Stomach (tissue), 9 donors: Measurements from ENCODE around the gene KIT. TPM values are rescaled to one million over a fixed set of nuclear protein-coding genes. Genes with fewer than 3 reads are reported as not detected.

Experiments
- DNase-seq, 2 donors: peaks; one replicate each; pipeline versions ENCODE4 v3.0.0 to v3.0.0-alpha.2; 2013 to 2019
- H3K27ac ChIP-seq, 5 donors: fragments of 200-600 bp in 4 of 5; sonication (generic) in 4 of 5; one replicate each; pipeline ENCODE4 v1.5.1; 2013 to 2019; ENCODE audit warnings: mild to moderate bottlenecking in 1 of 5, moderate library complexity in 1 of 5
- H3K27me3 ChIP-seq, 3 donors: fragments of 200-600 bp; sonication (generic); one replicate each; pipeline ENCODE4 v1.5.1; 2017 to 2019; ENCODE audit warnings: mixed run types in 1 of 3
- H3K36me3 ChIP-seq, 4 donors: fragments of 200-600 bp; sonication (generic); 1 replicate in 3 of 4; 2 replicates in 1 of 4; pipeline ENCODE4 v1.5.1; 2016 to 2019
- H3K4me1 ChIP-seq, 4 donors: fragments of 200-600 bp; sonication (generic); one replicate each; pipeline ENCODE4 v1.5.1; 2016 to 2019
- H3K4me3 ChIP-seq, 4 donors: fragments of 200-600 bp; sonication (generic) in 3 of 4; one replicate each; pipeline ENCODE4 v1.5.1; 2016 to 2019; ENCODE audit warnings: mild to moderate bottlenecking in 1 of 4
- H3K9me3 ChIP-seq, 4 donors: fragments of 200-600 bp; sonication (generic); one replicate each; pipeline ENCODE4 v1.5.1; 2016 to 2019
- CTCF ChIP-seq, 7 experiments: fragments of 450-650 bp in 4 of 7; fragments of 200-600 bp in 3 of 7; sonication (generic) in 3 of 7; IDR thresholded peaks; one replicate each; pipeline ENCODE4 v1.5.1; 2016 to 2019; ENCODE audit warnings: antibody characterized with exemption in 7 of 7, control low read depth in 2 of 7, mild to moderate bottlenecking in 1 of 7
- EP300 ChIP-seq: sonication (generic); formaldehyde crosslinking; IDR thresholded peaks from one replicate; pipeline ENCODE4 v1.6.1; 2017; ENCODE audit warnings: antibody characterized with exemption
- POLR2A ChIP-seq, 4 donors: fragments of 450-650 bp; IDR thresholded peaks; one replicate each; pipeline ENCODE4 v1.6.1; 2016; ENCODE audit warnings: antibody characterized with exemption in 4 of 4, control low read depth in 2 of 4, mild to moderate bottlenecking in 1 of 4, moderate library complexity in 1 of 4
- POLR2AphosphoS5 ChIP-seq, 3 donors: sonication (generic); formaldehyde crosslinking; IDR thresholded peaks; one replicate each; pipeline ENCODE4 v1.6.1; 2016; ENCODE audit warnings: antibody characterized with exemption in 3 of 3
- WGBS, 5 donors: extraction: QIAGEN DNeasy Blood & Tissue Kit in 3 of 5; methylation state at CpG; one replicate each; pipeline versions ENCODE4 v1.1.5 to v1.1.7; 2013 to 2018; 5-methylcytosine and 5-hydroxymethylcytosine counted together
- intact Hi-C: fragments of 100-400 bp; cut with DNase I; formaldehyde crosslinking; loops from one replicate; pipeline ENCODE4 v1.15.1; 2023; ENCODE audit warnings: low total_unique reads
- polyA plus RNA-seq, 3 donors: library from polyadenylated mRNA; stranded (reverse); fragments of 200-250 nt; gene quantifications; one replicate each; pipeline ENCODE4 v1.2.3, GENCODE V29; 2013
- total RNA-seq, 5 donors: library from RNA; depleted of rRNA; stranded (reverse); fragments of >200 nt; gene quantifications; one replicate each; pipeline versions ENCODE4 v1.1.0 to v1.2.3, GENCODE V29; 2014 to 2016
- donor health status: healthy with polysubstance abuse.
- donor health status: Bipolar disorder and iron deficiency.
- donor health status: healthy.

Gene KIT
- total and polyA plus RNA-seq, 8 donors = 1.9 to 55.8 (median 13.1) TPM

DNA sequence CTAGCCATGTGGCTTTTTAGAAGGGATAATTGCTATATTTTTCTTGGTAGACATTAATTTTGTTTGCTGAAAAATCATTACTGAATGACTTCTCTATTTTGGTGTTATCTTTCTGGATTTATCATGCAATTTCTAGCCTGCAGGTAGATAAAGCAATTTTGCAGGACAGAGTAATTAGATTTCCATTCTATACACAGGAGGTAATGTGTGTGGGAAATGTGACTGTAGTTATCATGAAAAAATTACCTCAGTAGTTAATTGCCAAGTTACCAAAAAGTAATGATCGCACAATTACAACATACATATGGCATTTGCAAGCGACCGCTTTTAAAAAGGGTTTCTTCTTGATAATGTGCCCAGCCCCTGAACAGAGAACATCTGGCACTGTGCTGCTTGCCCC, 66.1 kb downstream of the KIT start:
- Histone ChIP-seq H3K36me3 (no peaks in the 10 kb centered on the region), H3K4me3 (no peak overlapping the region), H3K9me3 (no peaks in the 10 kb centered on the region), H3K27me3 (no peaks in the 10 kb centered on the region), H3K4me1 (no peaks in the 10 kb centered on the region), H3K27ac (no peak overlapping the region)
- TF ChIP-seq POLR2A (IDR thresholded peaks at IDR 0.05) (no peak), CTCF (IDR thresholded peaks at IDR 0.05) (no peak), EP300 (no peak), POLR2AphosphoS5 (IDR thresholded peaks at IDR 0.05) (no peak)
- DNase-seq = no peak
- 90 to 97% (median 93%) methylated on average over 3 of the region's 3 CpGs for WGBS, 5 donors
- intact Hi-C loops = no loop called here

DNA sequence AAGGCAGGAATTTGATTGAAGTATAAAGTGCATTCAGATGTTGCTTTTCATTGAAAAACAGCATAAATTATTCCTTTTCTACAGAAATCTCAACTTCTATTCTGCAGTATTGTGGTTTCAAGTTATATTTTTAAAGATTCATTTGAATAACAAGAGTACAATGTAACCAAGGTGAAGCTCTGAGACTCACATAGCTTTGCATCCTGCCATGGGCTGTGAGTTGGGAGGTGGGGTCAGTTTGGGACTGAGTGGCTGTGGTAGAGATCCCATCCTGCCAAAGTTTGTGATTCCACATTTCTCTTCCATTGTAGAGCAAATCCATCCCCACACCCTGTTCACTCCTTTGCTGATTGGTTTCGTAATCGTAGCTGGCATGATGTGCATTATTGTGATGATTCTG, 69.2 kb downstream of the KIT start:
- Histone ChIP-seq H3K36me3 (no peaks in the 10 kb centered on the region), H3K9me3 (no peaks in the 10 kb centered on the region), H3K4me1 (no peaks in the 10 kb centered on the region), H3K4me3 (no peak overlapping the region), H3K27me3 (no peaks in the 10 kb centered on the region), H3K27ac (no peak overlapping the region)
- TF ChIP-seq CTCF (IDR thresholded peaks at IDR 0.05) (no peak), POLR2A (IDR thresholded peaks at IDR 0.05) (no peak), EP300 (no peak), POLR2AphosphoS5 (IDR thresholded peaks at IDR 0.05) (no peak)
- intact Hi-C loops = no loop called here
- DNase-seq = no peak
- 83 to 94% (median 84%) methylated on average over 2 of the region's 2 CpGs for WGBS, 5 donors

DNA sequence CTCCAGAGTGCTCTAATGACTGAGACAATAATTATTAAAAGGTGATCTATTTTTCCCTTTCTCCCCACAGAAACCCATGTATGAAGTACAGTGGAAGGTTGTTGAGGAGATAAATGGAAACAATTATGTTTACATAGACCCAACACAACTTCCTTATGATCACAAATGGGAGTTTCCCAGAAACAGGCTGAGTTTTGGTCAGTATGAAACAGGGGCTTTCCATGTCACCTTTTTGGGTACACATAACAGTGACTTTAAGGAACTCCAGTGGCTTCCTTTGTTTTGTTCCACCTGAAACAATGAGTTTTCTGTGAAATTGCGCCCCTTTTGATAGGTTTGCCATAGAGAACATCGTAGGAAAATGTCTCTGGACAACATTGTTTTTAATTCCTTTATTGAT, 69.6 kb downstream of the KIT start:
- no peaks in the 10 kb centered on the region for H3K27me3 ChIP-seq
- TF ChIP-seq EP300 (no peak), POLR2AphosphoS5 (IDR thresholded peaks at IDR 0.05) (no peak)
- no peaks in the 10 kb centered on the region for H3K4me1 ChIP-seq
- no peak for DNase-seq
- H3K9me3 ChIP-seq = no peaks in the 10 kb centered on the region
- intact Hi-C loops = no loop called here
- 64 to 92% (median 85%) methylated on average over 2 of the region's 2 CpGs for WGBS, 5 donors
- no peak overlapping the region for H3K4me3 ChIP-seq
- H3K36me3 ChIP-seq = no peaks in the 10 kb centered on the region
- H3K27ac ChIP-seq = no peak overlapping the region

GRCh38 chr4:54728368-54728767, 70.6 kb downstream of the KIT start:
- WGBS, 5 donors = 77 to 88% (median 83%) methylated on average over 3 of the region's 3 CpGs
- no peak overlapping the region for H3K27ac ChIP-seq
- intact Hi-C loops = no loop called here

GRCh38 chr4:54729256-54729655, 71.5 kb downstream of the KIT start:
- WGBS, 5 donors = 62 to 79% (median 65%) methylated on average over 1 of the region's 1 CpG
- Histone ChIP-seq H3K27me3 (no peaks in the 10 kb centered on the region), H3K9me3 (no peaks in the 10 kb centered on the region), H3K27ac (no peak overlapping the region), H3K4me1 (no peaks in the 10 kb centered on the region), H3K36me3 (no peaks in the 10 kb centered on the region), H3K4me3 (no peak overlapping the region)
- TF ChIP-seq CTCF (IDR thresholded peaks at IDR 0.05) = no peak
- TF ChIP-seq POLR2A (IDR thresholded peaks at IDR 0.05) = no peak
- no peak for TF ChIP-seq POLR2AphosphoS5 (IDR thresholded peaks at IDR 0.05)
- no peak for TF ChIP-seq EP300
- intact Hi-C loops = no loop called here
- DNase-seq = no peak

More at GRCh38 chr4:54728368-54728767, 70.6 kb downstream of the KIT start:
- Histone ChIP-seq H3K36me3 (no peaks in the 10 kb centered on the region), H3K4me3 (no peak overlapping the region), H3K9me3 (no peaks in the 10 kb centered on the region), H3K27me3 (no peaks in the 10 kb centered on the region), H3K4me1 (no peaks in the 10 kb centered on the region)
- TF ChIP-seq CTCF (IDR thresholded peaks at IDR 0.05) = no peak
- TF ChIP-seq POLR2AphosphoS5 (IDR thresholded peaks at IDR 0.05) = no peak
- TF ChIP-seq EP300 = no peak
- DNase-seq = no peak
